Posterior vena cava (tissue), 2 donors: Measurements from ENCODE around the gene CAMK2D. TPM values are rescaled to one million over a fixed set of nuclear protein-coding genes. Genes with fewer than 3 reads are reported as not detected.
"Not testable (repeated sequence)": the region's sequence is repeated elsewhere in the genome, so short reads cannot be mapped to it uniquely, and the experiment has no call there.

Source experiments
- DNase-seq: peaks from one replicate; pipeline ENCODE4 v3.0.0-alpha.2; 2020; ENCODE audit warnings: low spot score
- intact Hi-C, 2 donors: fragments of 100-400 bp; cut with DNase I; formaldehyde crosslinking; loops; one replicate each; pipeline versions ENCODE4 v1.14.1 to v1.14.2; 2022 to 2023
- total RNA-seq, 2 donors: library from RNA; stranded (reverse); fragmentation: NEBNext Ultra II Directional; extraction: Animal tissue kit (Norgen Biotek cat#: 25700); gene quantifications; one replicate each; pipeline ENCODE4 v1.2.1, GENCODE V29; 2021
- donor health status: DM: yes; HTN: yes; CAD: no.
- donor health status: DM: yes; HTN: yes; CAD: no.

Gene CAMK2D
- total RNA-seq, 2 donors from 2014 or later, result 51.5 to 67.2 TPM

- DNase-seq, result no peak
- intact Hi-C loops, result loop anchor here in 1 of 2 donors (10.0 kb wide), 1 partner anchor 291 kb away; no protein-coding TSS in a partner anchor
Observed at GRCh38 chr4:113695328-113696169, 66.0 kb downstream of the CAMK2D start.

GRCh38 chr4:113694008-113694407 is 67.5 kb downstream of the CAMK2D start:
- DNase-seq, result no peak
- intact Hi-C loops, result loop anchor here in 1 of 2 donors (10.0 kb wide), 1 partner anchor 289 kb away; no protein-coding TSS in a partner anchor

DNA sequence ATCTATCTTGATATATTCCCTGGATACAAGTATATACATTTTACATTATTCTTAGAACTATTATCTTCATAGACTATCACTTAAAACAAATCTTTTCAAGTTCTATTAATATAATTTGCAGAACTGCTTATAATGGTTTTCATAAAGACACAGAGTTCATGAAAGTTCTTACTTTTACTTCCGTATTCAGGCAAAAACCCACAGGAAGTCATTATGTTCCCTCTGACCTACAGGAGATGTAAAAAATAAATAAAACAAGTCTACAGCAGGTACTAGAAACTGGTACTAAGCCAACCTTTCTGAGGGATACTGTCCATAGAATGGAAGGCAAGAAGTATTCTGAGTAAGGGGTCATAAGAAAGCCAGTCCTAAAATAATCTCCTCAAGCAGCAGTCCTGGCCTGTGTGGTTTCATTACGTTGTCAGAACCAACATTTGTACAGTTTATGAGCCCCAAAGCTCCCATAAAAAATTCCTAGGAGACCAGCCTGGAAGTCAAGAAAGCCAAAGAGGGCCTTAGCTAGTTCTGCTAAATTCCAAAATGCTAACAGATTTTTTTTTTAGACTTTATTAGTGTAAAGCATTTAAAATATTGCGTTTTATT is 68.6 kb downstream of the CAMK2D start:
- intact Hi-C loops, result loop anchor here in 1 of 2 donors (10.0 kb wide), 1 partner anchor 288 kb away; no protein-coding TSS in a partner anchor
- DNase-seq, result no peak

GRCh38 chr4:113691676-113692075 is 69.9 kb downstream of the CAMK2D start:
- no peak for DNase-seq
- intact Hi-C loops, result loop anchor here in 1 of 2 donors (10.0 kb wide), 1 partner anchor 287 kb away; no protein-coding TSS in a partner anchor

DNA sequence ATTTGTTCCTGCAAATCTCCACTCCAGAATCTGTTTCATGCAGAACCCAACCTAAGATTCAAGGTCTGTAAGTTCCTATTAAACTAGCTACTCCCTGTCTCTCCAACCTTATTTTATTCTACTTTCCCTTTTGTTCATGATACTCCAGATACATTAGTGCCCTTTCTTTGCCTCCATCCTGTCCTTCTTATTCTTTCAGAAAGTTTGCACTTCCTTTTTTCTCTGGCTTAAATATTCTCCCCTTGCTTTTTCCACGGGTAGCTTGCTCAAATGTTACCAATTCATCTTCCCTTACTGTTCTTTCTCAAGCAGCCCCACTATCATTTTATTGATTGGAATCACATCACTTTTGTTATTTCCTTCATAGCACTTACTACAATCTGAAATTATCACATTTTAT is 72.1 kb downstream of the CAMK2D start:
- intact Hi-C loops, result no loop called here
- no peak for DNase-seq

DNA sequence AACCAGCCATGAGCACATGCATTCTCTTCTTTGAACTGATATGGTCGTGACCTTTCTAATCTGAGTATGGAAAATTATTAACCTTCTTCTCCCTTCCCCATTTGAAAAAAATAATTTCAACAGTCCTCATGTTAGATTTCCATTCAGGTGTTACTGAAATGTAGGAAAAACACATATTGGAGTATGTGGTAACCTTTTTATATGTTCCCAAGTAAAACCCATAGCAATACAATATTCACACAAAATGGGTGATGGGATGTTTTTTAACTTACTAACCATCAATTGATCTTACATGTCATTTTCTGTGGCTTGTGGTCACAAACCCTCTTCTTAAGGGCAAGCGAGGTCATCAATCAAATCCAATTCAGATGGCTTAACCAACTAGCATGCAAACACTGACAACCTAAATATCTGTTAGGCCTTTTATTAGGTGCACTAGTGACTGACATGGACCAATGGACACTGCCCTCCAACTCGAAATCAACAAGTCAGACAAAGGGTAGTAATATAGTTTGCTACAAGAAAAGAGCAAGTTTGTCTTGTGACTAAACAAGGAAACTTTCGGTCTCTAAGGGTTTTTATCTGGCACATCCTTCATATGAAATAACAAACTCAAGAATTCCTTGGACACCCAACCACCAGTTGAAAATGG is 74.3 kb downstream of the CAMK2D start:
- intact Hi-C loops, result no loop called here
- DNase-seq, result no peak

DNA sequence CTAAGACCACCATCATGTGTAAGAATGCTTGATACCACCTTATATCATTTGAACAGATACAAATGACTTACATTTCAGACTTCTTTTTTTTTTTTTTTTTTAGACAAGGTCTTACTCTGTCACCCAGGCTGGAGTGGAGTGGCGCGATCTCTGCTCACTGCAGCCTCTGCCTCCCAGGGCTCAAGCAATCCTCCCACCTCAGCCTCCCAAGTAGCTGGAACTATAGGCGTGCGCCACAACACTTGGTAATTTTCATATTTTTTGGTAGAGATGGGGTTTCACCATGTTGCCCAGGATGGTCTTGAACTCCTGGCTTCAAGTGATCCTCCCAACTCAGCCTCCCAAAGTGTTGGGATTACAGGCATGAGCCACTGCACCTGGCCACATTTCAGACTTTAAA is 76.4 kb downstream of the CAMK2D start:
- DNase-seq, intact Hi-C loops: not testable (repeated sequence)

- intact Hi-C loops, result no loop called here
- peak; percentile 86 for DNase-seq
Observed at GRCh38 chr4:113684534-113685091, 76.9 kb downstream of the CAMK2D start.

GRCh38 chr4:113682730-113683537 is 78.6 kb downstream of the CAMK2D start:
- intact Hi-C loops, result no loop called here
- no peak for DNase-seq

GRCh38 chr4:113678641-113679040 is 82.9 kb downstream of the CAMK2D start:
- intact Hi-C loops, result no loop called here
- no peak for DNase-seq

DNA sequence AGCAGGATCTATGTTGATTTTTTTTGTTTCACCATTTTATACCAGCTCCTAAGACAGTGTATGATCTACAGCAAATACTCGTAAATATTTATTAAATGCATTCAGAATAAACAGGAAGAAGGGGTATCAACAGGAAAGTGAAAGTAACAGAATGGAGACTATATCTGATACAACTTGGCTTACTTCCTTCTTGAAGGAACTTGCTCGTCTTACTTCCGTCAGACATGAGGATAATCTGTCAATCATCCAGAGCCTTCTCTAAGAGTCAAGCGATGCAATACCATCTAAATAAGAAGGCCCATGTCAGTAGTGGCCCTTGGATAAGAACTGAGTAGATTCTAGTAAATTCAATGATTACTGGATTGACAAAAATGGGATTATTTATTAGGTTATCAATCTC is 84.2 kb downstream of the CAMK2D start:
- intact Hi-C loops, result no loop called here
- no peak for DNase-seq

DNA sequence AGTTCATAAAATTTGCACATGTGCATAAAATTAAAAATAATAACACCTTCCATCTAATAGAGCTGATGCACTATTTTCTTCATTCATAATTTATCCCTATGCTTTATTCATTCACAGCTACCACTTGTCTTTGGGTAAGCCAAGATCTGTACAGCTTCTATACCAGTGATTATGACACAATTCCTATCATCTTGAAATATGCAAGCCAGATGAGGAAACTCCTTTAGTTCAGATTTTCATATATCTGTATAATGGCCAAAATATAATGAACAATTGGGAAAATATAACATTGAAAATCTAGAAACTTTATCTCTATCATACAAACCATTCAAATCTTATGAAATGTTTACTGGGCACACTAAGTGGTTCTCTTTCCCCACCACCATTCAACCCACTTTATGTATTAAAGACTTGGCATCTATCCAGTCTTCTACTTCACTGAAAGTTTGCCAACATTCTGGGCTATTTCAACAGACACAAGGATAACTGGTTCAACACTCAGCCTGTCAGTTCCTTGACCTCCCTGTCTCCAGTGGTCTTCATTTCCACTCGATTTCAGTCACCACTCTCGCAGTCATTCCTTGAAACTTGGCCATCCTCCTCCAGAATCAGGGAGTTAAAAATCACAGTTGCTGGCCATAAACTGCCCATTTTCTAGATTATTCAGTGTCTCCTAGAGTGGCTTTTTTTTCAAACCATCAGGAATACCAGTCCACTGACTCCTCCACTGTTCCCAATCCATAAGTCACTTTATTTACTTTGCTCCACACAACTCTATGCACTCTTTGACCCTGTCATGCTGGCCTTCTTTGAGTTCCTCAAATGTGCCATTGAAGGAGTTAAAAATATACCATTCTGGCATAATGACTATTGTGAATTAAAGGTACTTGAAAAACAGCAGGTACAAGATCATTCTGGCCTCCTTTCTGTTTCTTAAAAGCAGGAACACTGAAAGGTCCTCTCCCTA is 85.5 kb downstream of the CAMK2D start:
- DNase-seq, result no peak
- intact Hi-C loops, result no loop called here

DNA sequence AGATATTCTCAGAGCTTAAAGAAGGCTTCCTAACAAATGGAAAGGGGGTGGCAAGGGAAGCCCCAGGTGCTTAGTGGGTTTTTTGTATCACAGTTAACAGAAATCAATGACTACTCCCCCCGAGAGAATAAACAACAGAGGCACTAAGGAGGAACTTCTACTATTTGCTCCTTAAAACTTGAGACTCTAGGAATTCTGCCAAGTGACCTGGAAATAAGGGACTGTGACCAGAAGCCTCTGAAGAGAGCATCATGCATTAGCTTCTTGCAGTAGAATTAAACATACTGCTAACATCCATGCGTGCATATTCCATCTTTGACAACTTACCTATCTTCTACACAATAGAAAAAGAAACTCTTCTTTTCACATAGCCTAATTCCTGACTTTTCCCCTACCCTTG is 86.8 kb downstream of the CAMK2D start:
- DNase-seq, result no peak
- intact Hi-C loops, result no loop called here

- intact Hi-C loops, result no loop called here
- no peak for DNase-seq
Observed at GRCh38 chr4:113674251-113674650, 87.3 kb downstream of the CAMK2D start.

DNA sequence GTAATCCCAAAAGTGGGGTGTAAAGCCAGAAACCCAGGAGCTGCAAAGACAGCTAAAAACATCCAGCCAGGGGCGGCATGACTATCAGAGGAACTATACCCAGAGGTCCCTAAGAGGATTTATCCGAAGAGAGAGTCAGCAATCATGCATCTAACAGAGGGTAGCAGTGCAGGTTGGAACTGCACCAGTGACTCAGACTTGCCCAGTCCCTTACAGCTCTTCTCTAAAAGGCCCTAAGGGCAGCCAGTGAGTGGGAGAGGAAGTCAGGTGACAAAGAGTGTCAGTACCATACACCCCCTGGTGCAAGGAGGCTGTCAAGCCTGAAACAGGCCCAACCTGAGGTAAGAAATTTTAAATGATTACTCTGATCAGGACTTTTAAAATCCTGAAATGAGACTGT is 88.1 kb downstream of the CAMK2D start:
- no peak for DNase-seq
- intact Hi-C loops, result no loop called here

DNA sequence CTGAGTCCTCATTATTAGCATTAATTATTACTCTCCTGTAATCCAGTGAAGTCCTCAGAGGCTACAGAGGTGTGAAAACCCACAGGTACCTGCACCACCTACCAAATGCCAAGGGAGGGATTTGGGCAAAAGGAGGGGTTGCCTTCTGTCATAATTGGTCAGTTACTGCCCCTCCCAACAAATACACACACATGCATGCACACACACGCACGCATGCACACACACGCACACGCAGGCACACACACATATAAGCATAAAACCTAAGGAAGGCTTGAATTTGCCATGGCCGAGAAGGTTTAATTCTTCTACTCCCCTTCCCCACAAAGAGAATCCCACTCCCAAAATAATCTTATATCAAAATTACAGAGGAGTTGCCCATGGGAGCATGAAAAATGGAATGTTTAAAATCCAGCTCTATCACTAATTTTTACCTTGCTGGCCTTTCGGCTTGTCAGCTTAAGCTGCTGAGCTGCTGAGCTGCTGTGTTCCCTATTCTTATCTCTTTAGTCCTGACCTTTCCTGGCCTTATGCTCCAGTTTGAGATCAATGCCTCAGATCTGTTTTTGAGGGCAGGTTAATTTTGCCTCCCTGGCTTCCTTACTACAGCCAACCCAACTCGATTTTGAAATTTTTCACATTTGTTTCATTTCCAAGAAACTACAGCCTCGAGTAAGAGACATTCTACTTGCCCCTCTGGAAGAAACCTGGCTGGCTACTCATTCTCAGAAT is 95.0 kb downstream of the CAMK2D start:
- intact Hi-C loops, result no loop called here
- DNase-seq, result no peak

GRCh38 chr4:113665036-113665435 is 96.5 kb downstream of the CAMK2D start:
- intact Hi-C loops, result no loop called here
- DNase-seq, result no peak
